GM19023 (cell line): ENCODE measurements around the gene ID2.
A peak's percentile ranks its signal among the peaks of the same experiment; 100 is the strongest.

Source experiments
- ATAC-seq: cut with Tn5 transposase; IDR thresholded peaks from one replicate; pipeline ENCODE4 v1.9.1; 2021; ENCODE audit warnings: mild to moderate bottlenecking, moderate library complexity; ENCODE audit not compliant: unreplicated experiment

Gene ID2

DNA sequence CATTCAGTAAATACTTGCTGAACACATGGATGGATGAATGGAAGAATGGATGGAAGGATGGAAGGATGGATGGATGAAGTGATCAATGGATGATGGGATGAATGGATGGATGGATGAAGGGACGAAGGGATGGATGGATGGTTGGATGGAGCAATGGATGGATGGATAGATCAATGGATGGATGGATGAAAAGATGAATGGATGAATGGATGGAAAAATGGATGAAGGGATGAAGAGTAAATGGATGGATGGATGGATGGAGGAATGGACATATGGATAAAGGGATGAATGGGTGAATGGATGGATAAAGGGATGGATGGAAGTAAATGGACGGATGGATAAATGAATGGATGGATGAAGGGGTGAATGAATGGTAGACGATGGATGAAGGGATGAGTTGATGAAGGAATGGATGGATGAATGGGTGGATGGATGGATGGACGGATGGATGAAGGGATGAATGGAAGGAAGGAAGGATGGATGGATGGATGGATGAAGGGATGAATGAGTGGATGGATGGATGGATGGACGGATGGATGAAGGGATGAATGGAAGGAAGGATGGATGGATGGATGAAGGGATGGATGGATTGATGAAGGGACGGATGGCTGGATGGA, 13.9 kb upstream of the ID2 start:
- no peak for ATAC-seq

DNA sequence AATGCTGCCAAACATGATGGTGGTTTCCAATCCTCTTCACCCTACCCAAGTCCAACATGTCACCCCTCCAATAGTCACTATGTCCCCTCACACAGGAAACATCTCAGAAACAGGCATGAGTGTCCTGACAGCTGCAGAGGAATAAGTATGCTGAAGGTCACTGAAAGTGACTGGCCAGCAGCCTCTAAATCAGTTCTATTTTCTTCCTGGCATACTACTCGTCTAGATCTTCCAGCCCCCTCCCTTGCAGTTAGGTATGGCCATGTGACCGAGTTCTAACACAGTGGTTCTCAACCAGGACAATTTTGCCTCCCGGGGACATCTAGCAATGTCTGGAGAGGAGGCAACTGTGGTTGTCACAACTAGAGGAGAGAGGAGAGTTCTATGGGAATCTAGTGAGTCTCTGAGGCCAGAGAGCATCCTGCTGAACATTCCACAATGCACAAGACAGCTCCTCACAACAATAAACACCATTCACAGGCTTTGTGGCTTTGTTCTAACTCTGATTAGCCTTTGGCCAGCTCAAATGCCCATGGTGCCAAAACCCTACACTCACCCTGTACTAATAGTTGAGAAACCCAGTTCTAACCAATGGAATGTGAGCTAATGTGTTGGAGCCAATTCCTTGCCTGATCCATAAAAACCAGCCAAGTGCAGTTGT, 12.6 kb upstream of the ID2 start:
- no peak for ATAC-seq

DNA sequence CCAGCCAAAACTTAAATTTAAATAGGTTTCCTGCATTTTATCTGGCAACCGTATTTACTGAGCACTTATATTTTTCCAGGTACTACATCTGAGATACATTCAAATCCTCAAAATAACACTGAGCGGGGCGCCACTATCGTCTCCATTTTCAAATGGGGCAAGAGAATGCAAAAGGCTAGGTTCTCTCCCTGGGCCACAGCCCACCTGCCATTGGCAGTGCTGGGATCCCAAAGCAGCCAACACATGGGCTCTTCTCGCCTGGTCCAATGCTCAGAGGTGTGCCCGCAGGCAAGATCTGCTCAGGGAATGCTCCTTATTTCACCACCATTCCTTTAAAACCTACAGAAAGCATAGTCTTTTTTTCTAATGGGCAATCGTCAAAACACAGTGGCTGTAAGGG, 11.3 kb upstream of the ID2 start:
- ATAC-seq = no peak

DNA sequence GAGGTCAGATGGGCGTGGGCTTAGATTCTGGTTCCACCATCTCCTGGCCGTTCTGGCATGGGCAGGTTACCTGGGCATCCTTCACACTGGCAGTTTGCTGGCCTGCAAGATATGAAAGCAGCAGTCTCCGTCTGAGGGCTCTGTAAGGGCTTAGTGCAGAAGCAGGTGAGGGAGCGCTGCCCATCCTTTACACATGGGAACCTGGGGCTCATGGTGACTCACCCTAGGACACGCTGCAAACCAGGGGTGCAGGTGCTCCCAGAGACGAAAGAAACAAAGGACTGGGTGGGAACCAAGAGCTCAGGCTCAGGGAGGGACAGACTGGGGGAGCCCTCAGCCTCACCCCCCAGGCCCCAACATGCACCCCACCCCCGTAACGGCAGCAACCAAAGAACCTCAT, 10.7 kb upstream of the ID2 start:
- ATAC-seq = no peak

DNA sequence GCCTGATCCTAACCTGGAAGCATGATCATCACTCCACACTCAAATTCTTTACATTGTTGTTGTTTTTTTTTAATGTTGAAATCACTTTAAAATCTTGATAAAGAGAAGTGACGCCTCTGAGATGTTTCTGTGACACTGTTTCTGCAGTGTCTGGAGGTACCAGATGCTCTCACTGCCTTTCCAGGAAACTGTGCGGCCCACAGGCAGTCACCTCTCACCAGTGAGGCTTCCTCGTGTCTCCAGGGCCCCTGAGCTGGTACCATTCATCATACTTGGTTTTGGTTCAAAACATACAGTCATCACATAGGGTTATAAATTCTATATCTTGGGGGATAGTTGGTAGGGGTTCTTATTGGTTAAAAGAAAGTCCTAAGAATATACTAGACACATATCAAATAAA, 10.1 kb upstream of the ID2 start:
- no peak for ATAC-seq

DNA sequence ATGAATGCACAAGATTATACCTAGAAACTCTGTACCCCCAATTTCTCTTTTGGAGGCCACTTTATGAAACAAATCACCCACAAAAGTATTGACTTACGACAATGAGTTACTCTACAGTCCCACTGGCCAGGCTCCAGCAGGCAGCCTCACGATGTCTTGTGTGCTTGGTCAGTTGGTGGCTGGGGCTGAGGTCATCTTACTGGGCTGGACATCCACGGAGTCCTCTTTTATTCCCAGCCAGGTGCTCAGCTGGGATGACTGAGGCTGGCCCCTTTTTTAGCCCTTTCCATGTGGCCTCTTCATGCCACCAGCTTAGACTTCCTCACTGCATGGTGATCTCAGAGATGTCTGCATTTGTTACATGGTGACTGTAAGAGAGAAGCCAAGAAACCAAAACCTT, 8.9 kb upstream of the ID2 start:
- no peak for ATAC-seq

DNA sequence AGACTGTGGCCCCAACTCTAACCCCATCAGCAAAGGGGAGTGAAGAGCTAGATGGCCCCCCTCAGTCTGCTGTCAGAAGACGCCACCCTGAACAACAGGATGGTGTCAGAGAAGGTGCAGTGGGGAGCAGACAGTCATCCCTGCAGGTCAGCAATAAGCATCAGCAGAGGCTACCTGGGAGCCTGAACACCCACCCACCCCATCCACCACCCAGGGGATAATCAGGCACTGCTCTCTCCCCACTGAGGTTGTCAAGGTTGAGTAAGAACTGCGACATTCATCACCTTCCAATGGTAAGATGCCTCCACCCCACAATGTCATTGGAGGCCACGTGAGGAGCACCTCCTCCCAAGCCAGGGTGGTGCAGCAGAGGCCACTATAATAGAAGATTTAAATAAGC, 8.5 kb upstream of the ID2 start:
- ATAC-seq = no peak

DNA sequence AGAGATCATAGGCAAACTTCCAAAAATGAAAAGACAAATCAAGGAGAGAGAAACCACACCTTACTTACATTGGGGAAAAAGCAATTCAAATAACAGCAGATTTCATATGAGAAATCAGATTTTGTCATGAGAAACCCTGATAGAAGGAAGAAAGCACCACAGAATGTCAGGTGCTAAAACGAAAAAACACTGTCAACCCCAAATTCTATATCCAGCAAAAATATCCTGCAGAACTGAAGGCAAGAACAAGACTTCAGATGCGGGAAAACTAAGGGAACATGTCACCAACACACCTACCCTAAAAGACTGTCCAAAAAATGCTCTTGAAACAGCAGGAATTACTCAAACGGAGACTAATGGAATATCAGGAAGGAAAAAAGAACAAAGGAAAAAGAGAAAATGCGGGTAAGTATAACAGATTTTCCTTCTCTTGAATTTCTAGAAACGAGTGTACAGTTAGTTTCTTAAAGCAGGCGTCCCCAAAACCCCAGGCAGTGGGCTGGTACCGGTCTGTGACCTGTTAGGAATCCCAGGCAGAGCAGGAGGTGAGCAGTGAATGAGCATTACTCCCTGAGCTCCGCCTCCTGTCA, 7.3 kb upstream of the ID2 start:
- no peak for ATAC-seq

DNA sequence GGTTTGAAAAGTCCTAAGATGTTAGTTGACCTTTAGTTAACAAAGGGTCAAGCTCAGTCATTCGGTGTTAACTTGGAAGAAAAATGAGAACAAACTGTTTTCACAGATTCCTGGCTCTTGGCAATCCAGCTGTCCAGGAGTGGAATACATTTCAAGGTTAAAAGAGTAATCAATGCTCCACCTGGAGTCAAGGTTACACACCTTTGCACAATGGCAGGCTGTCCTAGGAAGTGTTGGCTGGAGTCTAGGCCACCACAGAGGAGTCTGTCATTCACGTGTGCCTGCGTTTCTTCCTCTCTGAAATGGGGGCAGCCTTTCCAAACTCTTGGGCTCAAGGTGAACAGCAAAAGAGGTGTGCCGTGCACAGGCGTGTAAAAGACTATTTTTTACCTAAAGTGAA, 6.3 kb upstream of the ID2 start:
- ATAC-seq = no peak

DNA sequence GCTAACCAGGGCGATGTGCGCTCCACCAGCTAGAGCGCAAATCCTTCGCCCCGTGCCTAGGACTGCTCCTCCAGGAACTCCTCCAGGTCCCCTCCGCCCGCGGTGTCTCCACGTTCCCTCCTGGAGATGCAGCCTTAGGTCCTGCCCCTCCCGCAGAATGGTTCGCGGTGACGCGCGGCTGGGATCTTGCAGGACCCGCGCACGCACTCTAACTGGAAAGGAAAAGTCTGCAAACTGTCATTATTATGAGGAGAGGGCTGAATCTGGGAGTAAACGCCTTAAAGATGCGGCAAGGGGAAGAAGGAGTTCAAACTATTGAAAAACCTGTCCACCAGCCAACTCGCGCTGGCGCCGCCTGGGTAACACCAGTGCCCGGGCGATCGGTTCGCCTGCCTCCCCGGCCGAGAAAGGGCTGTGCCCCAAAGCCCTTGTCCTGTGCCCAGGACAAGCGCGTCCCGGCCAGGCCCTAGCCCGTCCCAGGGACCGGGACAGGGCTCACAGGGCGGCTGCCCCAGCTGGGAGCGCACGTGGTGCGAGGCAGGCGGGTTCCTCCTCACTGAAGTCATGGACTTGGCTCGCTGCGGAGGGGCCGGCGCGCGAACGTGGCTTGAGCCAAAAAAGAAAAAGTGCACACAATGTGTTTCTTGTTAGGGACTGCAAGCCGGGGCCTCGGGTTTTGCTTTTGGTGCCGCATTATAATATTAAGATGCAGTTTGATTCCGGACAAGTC, 5.5 kb upstream of the ID2 start:
- ATAC-seq = no peak

DNA sequence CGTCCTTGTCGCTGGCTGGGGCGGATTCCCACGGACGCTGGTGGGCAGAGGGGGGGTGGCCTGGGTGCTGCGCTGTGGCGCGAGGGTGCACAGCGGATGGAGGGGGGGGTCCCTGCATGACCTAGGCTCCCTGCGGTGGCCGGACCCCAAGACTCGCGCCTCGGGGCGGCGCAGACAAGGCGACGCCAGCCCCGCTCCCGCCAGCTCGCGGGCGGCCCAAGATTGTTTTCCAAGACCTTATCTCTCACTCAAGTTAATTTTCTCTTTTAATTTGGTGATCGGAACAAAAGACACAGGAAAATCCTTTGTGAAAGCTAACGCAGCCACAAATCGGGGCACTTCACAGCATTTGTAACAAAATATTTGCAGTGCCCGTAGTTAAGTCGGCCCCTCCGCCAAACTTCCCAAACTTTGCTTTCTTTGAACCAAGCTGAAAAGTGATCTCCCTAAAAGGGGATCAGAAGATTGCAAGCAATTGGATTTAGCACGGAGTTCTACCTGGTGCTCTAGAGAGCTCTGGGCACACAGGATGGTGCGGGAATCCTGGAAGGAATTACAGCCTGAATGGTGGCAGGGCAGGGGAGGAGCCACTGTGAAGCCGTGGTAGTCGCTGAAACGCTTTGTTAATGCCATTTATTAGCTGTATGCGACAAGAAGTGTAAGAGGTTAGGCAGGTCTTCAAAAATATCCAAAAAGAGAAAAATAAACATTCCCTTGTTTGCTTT, 4.8 kb upstream of the ID2 start:
- ATAC-seq = no peak

DNA sequence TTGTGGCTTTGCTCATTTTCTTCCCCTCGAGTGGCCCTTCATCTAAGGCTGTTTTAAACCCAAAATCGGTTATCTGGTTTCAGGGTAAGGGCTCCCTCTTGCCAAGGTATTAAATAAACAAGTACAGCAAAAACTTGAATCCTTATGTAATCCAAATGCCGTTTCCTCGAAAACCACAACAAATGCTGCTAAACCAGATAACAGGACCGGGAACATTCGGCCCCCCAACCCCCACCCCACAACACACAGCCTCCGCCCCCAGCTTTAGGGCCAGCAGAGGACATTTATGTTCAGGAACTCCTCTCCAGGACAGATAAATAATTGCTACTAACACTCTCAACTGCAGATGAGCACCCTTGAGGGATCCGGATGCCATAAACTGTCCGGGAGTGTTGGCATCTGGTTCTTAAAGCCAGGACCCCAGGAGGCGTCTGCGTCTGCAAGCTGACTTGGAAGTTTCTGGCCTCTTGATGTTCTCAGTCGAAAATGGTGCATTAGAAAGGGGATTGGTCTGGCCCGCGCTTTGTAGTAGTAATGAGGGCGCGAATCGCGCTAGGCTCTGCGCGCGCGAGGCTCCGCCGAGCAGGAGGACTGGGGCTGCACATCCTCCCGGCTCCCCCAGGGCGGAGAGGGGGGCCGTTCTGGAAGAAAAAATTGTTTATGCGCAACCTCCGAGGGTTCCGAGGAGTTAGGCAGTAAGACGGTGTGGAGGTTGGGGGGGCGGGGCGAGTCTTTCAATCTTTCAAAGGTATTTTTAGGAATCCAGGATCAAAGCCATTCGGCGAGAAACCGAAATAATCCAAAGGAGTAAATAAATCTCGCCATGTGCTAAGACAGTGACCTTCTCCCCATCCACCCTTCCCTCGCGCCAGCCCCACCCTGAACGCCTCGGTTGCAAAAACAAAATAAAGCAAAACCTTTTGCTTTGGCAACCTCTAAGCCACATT, 3.9 kb upstream of the ID2 start:
- ATAC-seq = no peak

DNA sequence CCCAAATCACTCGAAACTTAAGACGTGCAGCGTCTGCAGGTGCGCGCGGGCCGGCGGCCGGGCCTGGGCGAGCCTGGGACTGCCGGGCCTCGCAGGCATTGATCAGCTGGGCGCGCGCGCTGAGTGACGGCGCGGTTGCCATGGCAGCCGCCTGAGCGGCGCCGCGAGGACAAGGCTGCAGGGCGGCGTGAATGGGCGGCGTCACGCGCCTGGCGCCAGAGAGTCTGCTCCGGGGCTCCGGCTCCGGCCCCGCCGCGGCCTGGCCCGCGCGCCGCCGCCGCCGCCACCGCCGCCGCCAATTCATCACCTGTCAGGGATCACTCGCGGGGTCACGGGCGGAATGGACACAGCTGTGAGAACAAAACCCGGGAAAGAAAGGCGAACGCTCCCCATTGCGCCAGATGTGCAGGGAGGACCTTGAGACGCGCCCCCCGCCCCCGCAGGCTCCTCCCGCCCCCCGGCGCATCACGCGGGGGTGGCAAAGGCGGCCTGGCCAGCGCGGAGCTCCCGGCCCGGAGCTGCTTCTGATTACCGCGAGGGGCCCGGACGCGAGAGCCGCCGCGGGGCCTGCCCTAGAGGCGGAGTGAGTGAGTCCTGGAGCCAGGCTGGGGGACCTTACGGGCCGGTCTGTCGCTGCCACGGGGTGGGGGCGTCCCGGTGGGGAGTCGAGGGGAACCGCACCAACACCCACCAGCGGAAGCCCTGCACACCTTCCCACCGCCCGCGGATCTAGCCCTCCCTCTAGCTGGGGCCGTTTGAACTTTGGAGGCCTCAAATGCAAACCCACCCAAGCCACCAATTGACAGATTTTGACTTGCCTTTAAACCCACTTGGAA, 2.9 kb upstream of the ID2 start:
- ATAC-seq = peak; percentile 72

DNA sequence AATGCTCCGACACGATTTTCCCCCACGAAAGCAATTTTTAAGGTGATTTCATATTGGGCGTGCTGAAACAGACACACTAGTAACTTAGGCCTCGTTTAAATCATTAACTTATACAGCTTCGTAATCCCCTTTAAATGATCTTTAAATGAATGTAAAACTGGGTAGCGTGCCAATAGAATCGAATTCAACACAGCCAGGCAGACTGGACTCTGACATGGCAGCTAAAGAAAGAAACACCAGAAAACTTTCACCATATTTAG, 2.4 kb upstream of the ID2 start:
- no peak for ATAC-seq

DNA sequence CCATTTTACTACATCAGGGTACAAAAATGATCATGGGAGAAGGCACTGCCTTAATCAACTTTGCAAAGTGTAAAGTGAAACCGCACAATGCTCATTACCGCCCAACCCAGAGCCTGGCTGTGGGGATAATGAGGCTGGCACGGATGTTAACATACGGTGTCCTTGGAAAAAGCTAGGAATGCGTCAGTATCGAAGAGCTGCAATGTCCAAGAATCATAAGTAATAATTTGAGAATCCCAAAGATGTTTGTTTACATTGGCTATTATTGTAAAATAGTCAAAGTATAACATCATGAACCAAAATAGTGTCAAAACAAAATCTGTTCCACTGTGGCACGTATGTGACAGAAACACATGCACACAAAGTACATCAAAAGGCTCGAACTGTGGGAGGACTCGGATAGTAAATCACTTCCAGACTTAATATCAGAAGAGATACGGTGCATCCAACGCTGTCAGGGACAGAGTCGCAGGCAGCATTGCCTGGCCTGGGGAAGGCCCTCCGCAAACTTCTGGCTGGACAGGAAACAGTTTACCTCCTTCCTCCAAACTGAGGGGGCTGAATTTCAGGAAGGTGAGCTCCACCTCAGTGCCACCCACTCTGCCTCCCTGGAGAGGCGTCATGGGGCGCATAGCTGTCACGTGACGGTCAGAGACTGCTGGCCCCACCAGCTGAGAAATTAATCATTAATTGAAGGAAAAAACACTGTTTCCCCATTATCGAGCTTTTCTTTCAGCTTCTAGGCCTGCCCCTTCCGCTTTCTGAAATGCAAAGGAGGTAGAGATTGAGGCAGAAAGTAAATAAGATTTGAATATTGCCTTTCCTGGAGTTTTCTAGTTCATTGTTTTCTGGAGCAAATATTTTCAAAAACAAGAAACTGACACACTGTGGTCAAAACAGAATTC, 1.8 kb upstream of the ID2 start:
- ATAC-seq = no peak

DNA sequence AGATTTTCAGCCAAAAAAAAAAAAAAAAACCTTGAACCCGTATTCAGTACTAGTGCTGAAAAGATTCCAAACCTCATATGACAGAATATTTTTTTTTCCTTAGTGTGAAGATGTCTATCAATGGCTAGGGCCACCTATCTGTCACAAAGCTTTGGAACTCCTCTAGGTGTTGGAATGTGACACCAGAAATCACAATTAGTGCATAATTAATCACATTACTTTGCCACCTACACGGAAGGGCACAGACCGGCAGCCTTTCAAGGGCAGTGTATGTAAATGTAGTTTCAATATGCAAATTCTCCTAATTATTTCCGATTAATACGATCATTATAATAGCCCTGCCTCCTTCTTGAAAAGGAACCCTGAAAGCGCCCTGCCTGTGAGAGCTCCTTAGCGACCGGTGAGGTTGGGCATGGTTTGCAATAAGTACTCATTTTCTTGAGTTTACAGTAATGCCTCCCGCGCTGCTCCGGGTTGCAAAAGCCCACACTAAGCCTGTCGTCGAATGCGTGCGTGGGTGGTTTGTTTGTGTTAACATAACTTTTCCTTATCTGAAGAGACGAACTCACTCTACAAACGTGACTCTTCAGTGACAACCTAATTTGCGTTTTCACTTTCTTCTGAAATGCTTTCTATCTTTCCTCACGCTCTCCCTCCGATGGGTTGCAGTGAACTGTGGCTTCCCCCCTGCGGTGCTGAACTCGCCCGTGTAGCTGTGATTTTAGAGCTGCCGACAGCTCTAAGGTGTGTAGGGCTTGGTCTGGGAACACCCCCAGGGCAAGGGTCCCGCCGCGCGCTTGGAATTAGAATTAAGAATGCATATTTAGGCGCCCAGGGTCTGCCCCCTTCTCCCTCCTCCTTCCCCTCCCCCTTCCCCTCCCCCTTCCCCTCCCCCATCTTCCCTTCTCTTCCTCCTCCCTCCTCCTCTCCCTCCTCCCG, 765 bp upstream of the ID2 start:
- ATAC-seq = no peak
